Keratinocyte (primary cell): ENCODE results near the gene AFDN. TPM values are rescaled to one million over a fixed set of nuclear protein-coding genes. Genes with fewer than 3 reads are reported as not detected.
A peak's percentile ranks its signal among the peaks of the same experiment; 100 is the strongest.

Source experiments
- DNase-seq: peaks from one replicate; pipeline ENCODE4 v3.0.0-alpha.2; 2011; ENCODE audit warnings: low read depth, missing footprints, low spot score
- FAIRE-seq: peaks from 2 replicates; lab custom pipeline; 2011; peaks lifted over from hg19 to GRCh38; lab: Jason Lieb, UNC
- H2AFZ ChIP-seq: 2 replicates; pipeline ENCODE4 v1.6.0; 2012; ENCODE audit warnings: low read length, control low read depth, inconsistent platforms; ENCODE audit not compliant: control insufficient read depth
- H3K27ac ChIP-seq: 2 replicates; pipeline ENCODE4 v1.5.1; 2011; ENCODE audit warnings: low read length; ENCODE audit not compliant: control insufficient read depth, insufficient read depth
- H3K27me3 ChIP-seq: 3 replicates; pipeline ENCODE4 v1.6.0; 2011; ENCODE audit warnings: low read length; ENCODE audit not compliant: control insufficient read depth, insufficient read depth; ENCODE audit errors: extremely low read depth
- H3K36me3 ChIP-seq, 2 experiments: 2 replicates in 1 of 2; 3 replicates in 1 of 2; pipeline ENCODE4 v1.5.1; 2011; ENCODE audit warnings: low read length in 2 of 2, mild to moderate bottlenecking in 1 of 2; ENCODE audit not compliant: control insufficient read depth in 2 of 2, insufficient read depth in 2 of 2; ENCODE audit errors: extremely low read depth in 1 of 2
- H3K4me1 ChIP-seq: 3 replicates; pipeline ENCODE4 v1.5.1; 2011; ENCODE audit warnings: low read length; ENCODE audit not compliant: control insufficient read depth, insufficient read depth; ENCODE audit errors: extremely low read depth
- H3K4me2 ChIP-seq: 3 replicates; pipeline ENCODE4 v1.6.0; 2011; ENCODE audit warnings: low read depth, low read length; ENCODE audit not compliant: control insufficient read depth, insufficient read depth; ENCODE audit errors: extremely low read depth
- H3K4me3 ChIP-seq, 3 experiments: fragments of 200-600 bp in 1 of 3; sonication (generic) in 1 of 3; 2 replicates in 2 of 3; 3 replicates in 1 of 3; pipeline ENCODE4 v1.5.1; 2011 to 2016; ENCODE audit warnings: low read length in 3 of 3, mild to moderate bottlenecking in 3 of 3, control low read depth in 2 of 3, inconsistent platforms in 1 of 3, low read depth in 1 of 3, mixed read lengths in 1 of 3, mixed run types in 1 of 3, moderate library complexity in 1 of 3; ENCODE audit not compliant: control insufficient read depth in 2 of 3, insufficient read depth in 2 of 3; ENCODE audit errors: extremely low read depth in 1 of 3
- H3K79me2 ChIP-seq: 2 replicates; pipeline ENCODE4 v1.6.0; 2012; ENCODE audit warnings: low read length; ENCODE audit not compliant: control insufficient read depth, insufficient read depth
- H3K9ac ChIP-seq: 3 replicates; pipeline ENCODE4 v1.6.0; 2011; ENCODE audit warnings: low read length; ENCODE audit not compliant: control insufficient read depth, insufficient read depth; ENCODE audit errors: extremely low read depth
- H3K9me1 ChIP-seq: 3 replicates; pipeline ENCODE4 v1.6.0; 2011; ENCODE audit warnings: low read length; ENCODE audit not compliant: control insufficient read depth, insufficient read depth; ENCODE audit errors: extremely low read depth
- H3K9me3 ChIP-seq: 2 replicates; pipeline ENCODE4 v1.5.1; 2012; ENCODE audit warnings: low read depth, low read length; ENCODE audit not compliant: control insufficient read depth
- H4K20me1 ChIP-seq: 3 replicates; pipeline ENCODE4 v1.6.0; 2011; ENCODE audit warnings: low read length; ENCODE audit not compliant: control insufficient read depth, insufficient read depth; ENCODE audit errors: extremely low read depth
- EZH2 ChIP-seq: IDR thresholded peaks from one replicate; pipeline ENCODE4 v1.6.1; 2012; ENCODE audit warnings: inconsistent platforms, mild to moderate bottlenecking, low read length, moderate library complexity
- dilution Hi-C: fragments of 300-500 bp; cut with MboI; formaldehyde crosslinking; loops from one replicate; pipeline ENCODE4 v1.7.0; 2020; ENCODE audit warnings: low sequenced_read_pairs; ENCODE audit not compliant: extremely low pct_ligation_motif_present
- polyA plus RNA-seq, 5 experiments: library from polyadenylated mRNA; depleted of rRNA in 3 of 5; stranded (reverse) in 3 of 5; stranded (forward) in 1 of 5; unstranded in 1 of 5; fragments of >200 nt; gene quantifications; 1 replicate in 1 of 5; 2 replicates in 3 of 5; 3 replicates in 1 of 5; pipeline versions ENCODE4 v1.2.1 to v1.2.3, GENCODE V29; 2011 to 2012; ENCODE audit warnings: missing spikeins in 2 of 5, low read depth in 1 of 5, low replicate concordance in 1 of 5
- TF ChIP-seq, protein P1 (sequence below), 3 experiments: IDR thresholded peaks in 1 of 3; conservative IDR thresholded peaks in 1 of 3; optimal IDR thresholded peaks in 1 of 3; 2 replicates in 2 of 3; 3 replicates in 1 of 3; pipeline versions ENCODE3 to v1.5.1; 2011; ENCODE audit warnings: low read length in 3 of 3, mild to moderate bottlenecking in 3 of 3, moderate library complexity in 2 of 3, control low read depth in 1 of 3, inconsistent platforms in 1 of 3; ENCODE audit not compliant: insufficient read depth in 2 of 3; ENCODE audit errors: extremely low read depth in 1 of 3

Gene AFDN
- polyA plus RNA-seq, 1 donor (not counting 4 experiments of a cell fraction or from before 2014, with no cell fraction given), result 46.5 TPM

DNA sequence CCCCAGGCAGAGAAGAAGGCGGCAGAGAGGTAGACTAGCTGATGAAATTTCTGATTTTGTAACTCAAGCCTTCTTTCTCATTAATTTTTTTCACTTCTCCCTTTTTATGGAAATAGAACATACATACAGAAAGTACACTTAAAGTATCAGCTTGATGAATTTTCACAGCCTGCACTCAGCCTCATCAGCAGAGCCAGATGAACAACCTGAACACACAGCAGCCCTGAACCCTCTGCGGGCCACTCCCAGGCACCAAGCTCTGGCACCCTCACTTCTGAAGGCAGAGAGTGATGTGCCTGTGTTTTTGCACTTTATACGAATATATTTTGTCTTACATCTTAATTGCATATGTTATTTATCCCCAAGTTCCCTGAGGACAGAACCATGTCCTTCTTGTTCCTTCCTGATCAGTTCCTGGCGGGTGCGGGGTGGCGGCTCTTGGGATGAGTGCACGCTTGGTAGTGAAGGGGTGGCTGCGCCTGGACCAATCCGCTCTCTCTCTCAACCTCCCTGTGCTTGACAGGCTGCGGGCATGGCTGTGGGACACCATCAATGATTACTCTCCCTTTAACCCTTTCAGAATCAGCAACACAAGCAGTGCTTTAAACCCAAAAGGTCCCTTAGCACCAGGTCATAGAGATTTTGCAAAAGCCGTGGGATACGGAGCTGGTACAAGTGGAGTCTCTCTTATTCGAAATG is 34.8 kb upstream of the AFDN start:
- H3K27ac ChIP-seq, result no peak overlapping the region
- TF ChIP-seq, protein P1, sequence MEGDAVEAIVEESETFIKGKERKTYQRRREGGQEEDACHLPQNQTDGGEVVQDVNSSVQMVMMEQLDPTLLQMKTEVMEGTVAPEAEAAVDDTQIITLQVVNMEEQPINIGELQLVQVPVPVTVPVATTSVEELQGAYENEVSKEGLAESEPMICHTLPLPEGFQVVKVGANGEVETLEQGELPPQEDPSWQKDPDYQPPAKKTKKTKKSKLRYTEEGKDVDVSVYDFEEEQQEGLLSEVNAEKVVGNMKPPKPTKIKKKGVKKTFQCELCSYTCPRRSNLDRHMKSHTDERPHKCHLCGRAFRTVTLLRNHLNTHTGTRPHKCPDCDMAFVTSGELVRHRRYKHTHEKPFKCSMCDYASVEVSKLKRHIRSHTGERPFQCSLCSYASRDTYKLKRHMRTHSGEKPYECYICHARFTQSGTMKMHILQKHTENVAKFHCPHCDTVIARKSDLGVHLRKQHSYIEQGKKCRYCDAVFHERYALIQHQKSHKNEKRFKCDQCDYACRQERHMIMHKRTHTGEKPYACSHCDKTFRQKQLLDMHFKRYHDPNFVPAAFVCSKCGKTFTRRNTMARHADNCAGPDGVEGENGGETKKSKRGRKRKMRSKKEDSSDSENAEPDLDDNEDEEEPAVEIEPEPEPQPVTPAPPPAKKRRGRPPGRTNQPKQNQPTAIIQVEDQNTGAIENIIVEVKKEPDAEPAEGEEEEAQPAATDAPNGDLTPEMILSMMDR (optimal IDR thresholded peaks at IDR 0.05 in 1 of 3, IDR thresholded peaks at IDR 0.05 in 1 of 3, conservative IDR thresholded peaks at IDR 0.05 in 1 of 3; ENCODE audit: extremely low read depth in 1 of 3, insufficient read depth in 2 of 3, low read length in 3 of 3), result no peak
- no peak for TF ChIP-seq EZH2
- H3K27me3 ChIP-seq, result peaks cover 26% of the 10 kb centered on the region
- no peaks in the 10 kb centered on the region for H3K9me3 ChIP-seq
- no peaks in the 10 kb centered on the region for H3K9me1 ChIP-seq
- DNase-seq (no peak), FAIRE-seq (no peak)
- H3K4me1 ChIP-seq, result peaks cover 4% of the 10 kb centered on the region
- no peak overlapping the region for H3K9ac ChIP-seq
- no peaks in the 10 kb centered on the region for H3K79me2 ChIP-seq
- no peak overlapping the region for H3K4me3 ChIP-seq
- H2AFZ ChIP-seq, result no peak overlapping the region
- no peaks in the 10 kb centered on the region for H4K20me1 ChIP-seq
- H3K4me2 ChIP-seq, result no peak overlapping the region
- dilution Hi-C loops, result no loop called here
- H3K36me3 ChIP-seq, result no peaks in the 10 kb centered on the region

DNA sequence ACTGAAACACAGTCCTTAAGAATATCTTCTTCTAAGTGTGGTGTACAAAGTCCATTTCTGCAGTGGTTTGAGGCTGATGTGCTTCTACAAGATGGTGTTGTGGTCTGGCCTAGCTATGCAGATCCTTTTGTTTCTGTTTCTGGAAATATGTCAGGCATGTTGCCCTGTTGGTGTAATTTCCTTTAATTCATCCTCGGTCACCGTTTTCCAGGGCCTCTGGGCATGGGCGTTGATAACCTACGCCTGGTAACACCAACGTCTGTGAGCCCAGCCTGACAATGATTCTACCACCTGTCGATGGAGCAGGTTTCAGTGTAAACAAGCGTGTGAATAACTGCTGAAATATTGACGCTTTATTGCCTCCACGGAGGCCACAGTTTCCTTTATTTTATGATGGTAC is 33.3 kb upstream of the AFDN start:
- FAIRE-seq, result peak; percentile 85
- DNase-seq, result no peak
- Histone ChIP-seq H3K27me3 (peaks cover 31% of the 10 kb centered on the region), H3K4me3 (no peak overlapping the region), H3K36me3 (no peaks in the 10 kb centered on the region), H3K9ac (no peak overlapping the region), H2AFZ (no peak overlapping the region), H3K9me3 (no peaks in the 10 kb centered on the region), H3K79me2 (no peaks in the 10 kb centered on the region), H3K9me1 (no peaks in the 10 kb centered on the region), H3K27ac (no peak overlapping the region), H3K4me1 (peaks cover 4% of the 10 kb centered on the region), H4K20me1 (no peaks in the 10 kb centered on the region), H3K4me2 (no peak overlapping the region)
- TF ChIP-seq, protein P1 (optimal IDR thresholded peaks at IDR 0.05 in 1 of 3, IDR thresholded peaks at IDR 0.05 in 1 of 3, conservative IDR thresholded peaks at IDR 0.05 in 1 of 3; ENCODE audit: extremely low read depth in 1 of 3, insufficient read depth in 2 of 3, low read length in 3 of 3), result no peak
- TF ChIP-seq EZH2, result no peak
- dilution Hi-C loops, result no loop called here
